ENCODE measurements around the gene LAMTOR3. TPM values are rescaled to one million over a fixed set of nuclear protein-coding genes. Genes with fewer than 3 reads are reported as not detected.

Gene LAMTOR3
- polyA plus RNA-seq, 1 of the 3 experiments (the other 2 are of a cell fraction), result 20.8 TPM

- Histone ChIP-seq H4K20me1 (ENCODE audit: insufficient read depth) (no peaks in the 10 kb centered on the region), H3K27ac (ENCODE audit: low read depth in 2 of 2, low read length in 1 of 2) (no peak overlapping the region), H3K4me3 (ENCODE audit: low read depth in 2 of 2, low read length in 1 of 2) (no peak overlapping the region), H3K79me2 (ENCODE audit: insufficient read depth) (no peaks in the 10 kb centered on the region), H2AFZ (ENCODE audit: low read depth) (no peak overlapping the region), H3K9ac (no peak overlapping the region), H3K9me2 (no peaks in the 10 kb centered on the region), H3F3A (replicated peaks; ENCODE audit: insufficient read depth) (no peaks in the 10 kb centered on the region), H3K27me3 (ENCODE audit: insufficient read depth) (no peaks in the 10 kb centered on the region; the same call in 1 of the 2 replicates), H3K4me1 (ENCODE audit: control insufficient read depth in 1 of 2, insufficient read depth in 2 of 2, low read depth in 1 of 2, low read length in 1 of 2) (no peaks in the 10 kb centered on the region), H3K9me3 (no peaks in the 10 kb centered on the region), H3K36me3 (replicated peaks in 1 of 2; ENCODE audit: control insufficient read depth in 1 of 2, insufficient read depth in 2 of 2, low read length in 1 of 2) (no peaks in the 10 kb centered on the region), H3K4me2 (no peak overlapping the region)
- WGBS (ENCODE audit: low lambda C conversion rate), result 61% methylated on average over 5 of the region's 5 CpGs
- no peak for DNase-seq
- POLR2A ChIA-PET, result no interaction called here
- CTCF ChIA-PET, result no interaction called here
- TF ChIP-seq MEF2A (IDR thresholded peaks at IDR 0.05; ENCODE audit: borderline replicate concordance, low read depth), result no peak
- TF ChIP-seq EZH2phosphoT487 (IDR thresholded peaks at IDR 0.05; ENCODE audit: borderline replicate concordance, low read depth), result no peak
- no peak for TF ChIP-seq PBX3 (IDR thresholded peaks at IDR 0.05)
- TF ChIP-seq SMC3 (IDR thresholded peaks at IDR 0.05; ENCODE audit: low read depth, low read length), result no peak
- TF ChIP-seq RFX5 (IDR thresholded peaks at IDR 0.05; ENCODE audit: low read length), result no peak
Observed at GRCh38 chr4:99833756-99834155, 60.5 kb downstream of the LAMTOR3 start.

- H3K27ac ChIP-seq (ENCODE audit: low read depth in 2 of 2, low read length in 1 of 2), result no peak overlapping the region
- 62% methylated on average over 3 of the region's 3 CpGs for WGBS (ENCODE audit: low lambda C conversion rate)
- H4K20me1 ChIP-seq (ENCODE audit: insufficient read depth), result no peaks in the 10 kb centered on the region
- POLR2A ChIA-PET, result no interaction called here
- H3K27me3 ChIP-seq (ENCODE audit: insufficient read depth), result no peaks in the 10 kb centered on the region; the same call in 1 of the 2 replicates
- no peaks in the 10 kb centered on the region for H3K9me2 ChIP-seq
- CTCF ChIA-PET, result interaction anchor here (1.2 kb wide), 1 partner anchor 25 kb away, joined by 3 read pairs; no protein-coding TSS in a partner anchor
- no peak for DNase-seq
- H2AFZ ChIP-seq (ENCODE audit: low read depth), result no peak overlapping the region
- H3F3A ChIP-seq (replicated peaks; ENCODE audit: insufficient read depth), result no peaks in the 10 kb centered on the region
- no peaks in the 10 kb centered on the region for H3K36me3 ChIP-seq (replicated peaks in 1 of 2; ENCODE audit: control insufficient read depth in 1 of 2, insufficient read depth in 2 of 2, low read length in 1 of 2)
- no peak overlapping the region for H3K4me3 ChIP-seq (ENCODE audit: low read depth in 2 of 2, low read length in 1 of 2)
- H3K4me2 ChIP-seq, result no peak overlapping the region
- H3K9ac ChIP-seq, result no peak overlapping the region
- H3K4me1 ChIP-seq (ENCODE audit: control insufficient read depth in 1 of 2, insufficient read depth in 2 of 2, low read depth in 1 of 2, low read length in 1 of 2), result no peaks in the 10 kb centered on the region
- no peaks in the 10 kb centered on the region for H3K79me2 ChIP-seq (ENCODE audit: insufficient read depth)
- H3K9me3 ChIP-seq, result no peaks in the 10 kb centered on the region
- TF ChIP-seq TCF12 (IDR thresholded peaks at IDR 0.05) (no peak), MXI1 (IDR thresholded peaks at IDR 0.05; ENCODE audit: low read depth, low read length) (no peak), EZH2phosphoT487 (IDR thresholded peaks at IDR 0.05; ENCODE audit: borderline replicate concordance, low read depth) (no peak), USF1 (IDR thresholded peaks at IDR 0.05; ENCODE audit: borderline replicate concordance, low read depth) (no peak), TEAD4 (IDR thresholded peaks at IDR 0.05; ENCODE audit: borderline replicate concordance, insufficient read depth) (no peak), ZBTB33 (IDR thresholded peaks at IDR 0.05; ENCODE audit: borderline replicate concordance, low read depth) (no peak), POLR2AphosphoS5 (IDR thresholded peaks at IDR 0.05; ENCODE audit: low read depth, low read length) (no peak), IRF3 (IDR thresholded peaks at IDR 0.05; ENCODE audit: low read depth, low read length) (no peak), TAF1 (IDR thresholded peaks at IDR 0.05; ENCODE audit: borderline replicate concordance, low read depth, low read length) (no peak), FOXJ3 (CRISPR knock-in tag; IDR thresholded peaks at IDR 0.05) (no peak), FOXM1 (IDR thresholded peaks at IDR 0.05; ENCODE audit: low read depth) (no peak), EP300 (IDR thresholded peaks at IDR 0.05; ENCODE audit: borderline replicate concordance in 1 of 2, low read depth in 1 of 2, low read length in 1 of 2) (no peak), CTCF (IDR thresholded peaks at IDR 0.05) (no peak), NFIC (IDR thresholded peaks at IDR 0.05; ENCODE audit: borderline replicate concordance) (no peak), FOSL2 (IDR thresholded peaks at IDR 0.05; ENCODE audit: borderline replicate concordance, low read depth) (no peak), GATA2 (CRISPR knock-in tag; IDR thresholded peaks at IDR 0.05) (no peak), SIN3A (IDR thresholded peaks at IDR 0.05; ENCODE audit: borderline replicate concordance, low read depth, low read length) (no peak)
Observed at GRCh38 chr4:99832758-99833157, 61.5 kb downstream of the LAMTOR3 start.

Data from SK-N-SH (cell line).